ENCODE measurements around the gene TRIP13.

TRIP13 gene

GRCh38 chr5:900781-901180 lies 8.1 kb downstream of the TRIP13 start:
- H3K27ac ChIP-seq (ENCODE audit: low read depth, low read length) = no peak overlapping the region
- no peaks in the 10 kb centered on the region for H3K27me3 ChIP-seq (ENCODE audit: control insufficient read depth, insufficient read depth, low read length)
- no peak overlapping the region for H3K4me3 ChIP-seq (ENCODE audit: low read length)
- H3K4me1 ChIP-seq (ENCODE audit: control insufficient read depth, insufficient read depth, low read length) = no peaks in the 10 kb centered on the region
- no peak overlapping the region for H3K9ac ChIP-seq (ENCODE audit: low read length)
- no peaks in the 10 kb centered on the region for H3K36me3 ChIP-seq (ENCODE audit: control insufficient read depth, insufficient read depth, low read length)

DNA sequence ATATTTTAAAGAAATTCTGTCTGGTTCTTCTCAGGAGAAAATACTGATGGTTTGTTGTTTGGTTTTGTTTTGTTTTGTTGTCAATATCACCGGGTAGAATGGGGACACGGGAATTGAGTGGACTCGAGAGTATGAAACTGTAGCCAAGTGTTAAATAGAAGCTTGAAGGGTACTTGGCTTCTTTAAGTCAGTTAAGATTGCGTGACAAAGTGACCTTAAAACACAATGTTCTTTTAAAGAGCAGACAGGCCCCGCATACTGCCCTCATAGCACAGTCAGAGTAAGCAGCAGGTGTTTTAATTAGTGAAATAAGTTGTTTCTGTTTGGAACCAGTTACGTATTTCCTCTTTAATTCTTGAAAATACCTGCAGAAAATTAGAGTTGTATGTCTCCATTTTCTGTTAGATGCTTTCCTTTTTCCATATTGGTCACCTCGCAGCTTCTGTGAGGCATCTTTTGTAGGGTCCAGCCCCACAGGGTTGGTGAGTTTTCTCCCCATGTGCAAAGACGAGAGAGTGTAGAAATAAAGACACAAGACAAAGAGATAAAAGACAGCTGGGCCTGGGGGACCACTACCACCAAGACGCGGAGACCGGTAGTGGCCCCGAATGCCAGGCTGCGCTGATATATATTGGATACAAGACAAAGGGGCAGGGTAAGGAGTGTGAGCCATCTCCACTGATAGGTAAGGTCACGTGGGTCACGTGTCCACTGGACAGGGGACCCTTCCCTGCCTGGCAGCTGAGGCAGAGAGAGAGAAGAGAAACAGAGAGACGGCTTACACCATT lies 9.6 kb downstream of the TRIP13 start:
- H3K27me3 ChIP-seq (ENCODE audit: control insufficient read depth, insufficient read depth, low read length) = no peaks in the 10 kb centered on the region
- no peaks in the 10 kb centered on the region for H3K36me3 ChIP-seq (ENCODE audit: control insufficient read depth, insufficient read depth, low read length)
- no peak overlapping the region for H3K27ac ChIP-seq (ENCODE audit: low read depth, low read length)
- no peak overlapping the region for H3K4me3 ChIP-seq (ENCODE audit: low read length)
- H3K4me1 ChIP-seq (ENCODE audit: control insufficient read depth, insufficient read depth, low read length) = no peaks in the 10 kb centered on the region
- no peak overlapping the region for H3K9ac ChIP-seq (ENCODE audit: low read length)

GRCh38 chr5:903756-904096 lies 11.0 kb downstream of the TRIP13 start:
- Histone ChIP-seq H3K9ac (ENCODE audit: low read length) (no peak overlapping the region), H3K27ac (ENCODE audit: low read depth, low read length) (no peak overlapping the region), H3K4me3 (ENCODE audit: low read length) (no peak overlapping the region), H3K36me3 (ENCODE audit: control insufficient read depth, insufficient read depth, low read length) (no peaks in the 10 kb centered on the region), H3K27me3 (ENCODE audit: control insufficient read depth, insufficient read depth, low read length) (no peaks in the 10 kb centered on the region), H3K4me1 (ENCODE audit: control insufficient read depth, insufficient read depth, low read length) (no peaks in the 10 kb centered on the region)

DNA sequence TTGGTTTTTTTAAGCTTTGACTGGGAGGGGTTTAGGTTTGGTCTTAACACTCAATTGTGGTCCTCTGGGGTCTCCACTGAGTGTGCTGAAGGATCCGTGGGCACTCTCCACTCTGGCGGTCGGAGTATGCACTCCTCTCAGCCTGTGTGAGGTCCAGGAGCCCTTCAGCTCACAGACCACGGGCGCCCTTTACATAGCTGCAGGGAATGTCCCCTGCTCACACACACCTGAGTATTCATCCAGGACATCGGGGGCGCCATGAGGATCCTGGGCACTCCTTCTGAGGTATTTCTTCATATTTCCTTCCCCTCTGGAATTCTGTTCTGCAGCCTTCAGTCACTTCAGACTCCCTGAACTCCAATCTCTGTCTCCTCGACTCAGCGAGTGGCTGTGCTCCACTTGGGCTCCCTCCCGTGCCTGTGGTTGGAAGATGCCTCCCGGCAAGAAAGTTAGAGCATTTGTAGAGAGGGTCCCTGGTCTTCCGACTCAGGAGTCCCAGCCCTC lies 12.5 kb downstream of the TRIP13 start:
- H3K9ac ChIP-seq (ENCODE audit: low read length) = no peak overlapping the region
- no peaks in the 10 kb centered on the region for H3K36me3 ChIP-seq (ENCODE audit: control insufficient read depth, insufficient read depth, low read length)
- no peaks in the 10 kb centered on the region for H3K4me1 ChIP-seq (ENCODE audit: control insufficient read depth, insufficient read depth, low read length)
- no peak overlapping the region for H3K4me3 ChIP-seq (ENCODE audit: low read length)
- no peaks in the 10 kb centered on the region for H3K27me3 ChIP-seq (ENCODE audit: control insufficient read depth, insufficient read depth, low read length)
- no peak overlapping the region for H3K27ac ChIP-seq (ENCODE audit: low read depth, low read length)

GRCh38 chr5:907366-907910 lies 14.8 kb downstream of the TRIP13 start:
- Histone ChIP-seq H3K27me3 (ENCODE audit: control insufficient read depth, insufficient read depth, low read length) (no peaks in the 10 kb centered on the region), H3K9ac (ENCODE audit: low read length) (no peak overlapping the region), H3K27ac (ENCODE audit: low read depth, low read length) (no peak overlapping the region), H3K36me3 (ENCODE audit: control insufficient read depth, insufficient read depth, low read length) (no peaks in the 10 kb centered on the region), H3K4me3 (ENCODE audit: low read length) (no peak overlapping the region), H3K4me1 (ENCODE audit: control insufficient read depth, insufficient read depth, low read length) (no peaks in the 10 kb centered on the region)

DNA sequence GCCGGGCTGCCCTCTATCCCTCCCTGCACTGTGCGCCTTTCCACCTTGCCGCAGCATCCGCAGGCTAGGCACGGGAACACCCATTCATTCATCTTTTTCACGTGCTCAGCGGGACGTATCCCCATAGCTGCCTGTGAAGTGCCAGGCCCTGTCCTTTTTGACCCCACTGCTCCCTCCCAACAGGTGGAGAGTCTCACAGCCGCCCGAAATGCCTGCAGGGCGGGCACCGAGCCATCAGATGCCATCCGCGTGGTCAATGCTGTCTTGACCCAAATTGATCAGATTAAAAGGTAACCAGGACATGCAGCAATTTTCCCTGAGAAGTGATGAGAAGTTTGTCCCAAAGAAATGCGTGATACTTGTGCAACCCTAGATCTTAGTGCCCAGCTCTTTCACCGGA lies 15.5 kb downstream of the TRIP13 start:
- Histone ChIP-seq H3K4me3 (ENCODE audit: low read length) (no peak overlapping the region), H3K36me3 (ENCODE audit: control insufficient read depth, insufficient read depth, low read length) (no peaks in the 10 kb centered on the region), H3K4me1 (ENCODE audit: control insufficient read depth, insufficient read depth, low read length) (no peaks in the 10 kb centered on the region), H3K27me3 (ENCODE audit: control insufficient read depth, insufficient read depth, low read length) (no peaks in the 10 kb centered on the region), H3K9ac (ENCODE audit: low read length) (no peak overlapping the region), H3K27ac (ENCODE audit: low read depth, low read length) (no peak overlapping the region)

DNA sequence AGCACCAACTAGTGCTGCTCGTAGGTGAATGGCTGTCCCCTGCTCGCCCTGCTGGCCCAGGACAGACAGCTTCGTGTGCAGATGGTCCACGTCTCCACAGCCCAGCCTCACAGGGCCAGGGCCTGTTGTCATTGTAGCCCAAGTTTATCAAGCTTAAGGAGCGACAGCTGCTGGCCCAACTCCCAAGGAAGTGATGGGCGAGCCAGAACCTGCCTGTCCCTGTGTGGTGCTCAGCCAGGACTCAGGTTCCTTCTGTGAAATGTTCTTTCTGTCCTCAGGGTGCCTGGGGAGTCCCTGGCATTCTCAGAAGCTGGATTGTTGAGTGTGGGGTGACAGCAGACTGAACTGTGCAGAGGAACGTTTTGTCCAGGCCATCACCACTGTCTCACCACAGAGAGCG lies 16.4 kb downstream of the TRIP13 start:
- H3K36me3 ChIP-seq (ENCODE audit: control insufficient read depth, insufficient read depth, low read length) = no peaks in the 10 kb centered on the region
- H3K9ac ChIP-seq (ENCODE audit: low read length) = no peak overlapping the region
- H3K27ac ChIP-seq (ENCODE audit: low read depth, low read length) = no peak overlapping the region
- no peaks in the 10 kb centered on the region for H3K4me1 ChIP-seq (ENCODE audit: control insufficient read depth, insufficient read depth, low read length)
- H3K27me3 ChIP-seq (ENCODE audit: control insufficient read depth, insufficient read depth, low read length) = no peaks in the 10 kb centered on the region
- no peak overlapping the region for H3K4me3 ChIP-seq (ENCODE audit: low read length)

- H3K27ac ChIP-seq (ENCODE audit: low read depth, low read length) = no peak overlapping the region
- H3K9ac ChIP-seq (ENCODE audit: low read length) = no peak overlapping the region
- no peaks in the 10 kb centered on the region for H3K27me3 ChIP-seq (ENCODE audit: control insufficient read depth, insufficient read depth, low read length)
- H3K4me1 ChIP-seq (ENCODE audit: control insufficient read depth, insufficient read depth, low read length) = no peaks in the 10 kb centered on the region
- no peaks in the 10 kb centered on the region for H3K36me3 ChIP-seq (ENCODE audit: control insufficient read depth, insufficient read depth, low read length)
- no peak overlapping the region for H3K4me3 ChIP-seq (ENCODE audit: low read length)
Measured at GRCh38 chr5:909994-910768, 17.5 kb downstream of the TRIP13 start.

- no peak overlapping the region for H3K4me3 ChIP-seq (ENCODE audit: low read length)
- H3K27ac ChIP-seq (ENCODE audit: low read depth, low read length) = no peak overlapping the region
- no peak overlapping the region for H3K9ac ChIP-seq (ENCODE audit: low read length)
- H3K27me3 ChIP-seq (ENCODE audit: control insufficient read depth, insufficient read depth, low read length) = no peaks in the 10 kb centered on the region
- H3K36me3 ChIP-seq (ENCODE audit: control insufficient read depth, insufficient read depth, low read length) = no peaks in the 10 kb centered on the region
- no peaks in the 10 kb centered on the region for H3K4me1 ChIP-seq (ENCODE audit: control insufficient read depth, insufficient read depth, low read length)
Measured at GRCh38 chr5:910769-911160, 18.1 kb downstream of the TRIP13 start.

GRCh38 chr5:911601-912000 lies 18.9 kb downstream of the TRIP13 start:
- Histone ChIP-seq H3K27ac (ENCODE audit: low read depth, low read length) (no peak overlapping the region), H3K36me3 (ENCODE audit: control insufficient read depth, insufficient read depth, low read length) (no peaks in the 10 kb centered on the region), H3K9ac (ENCODE audit: low read length) (no peak overlapping the region), H3K4me1 (ENCODE audit: control insufficient read depth, insufficient read depth, low read length) (no peaks in the 10 kb centered on the region), H3K4me3 (ENCODE audit: low read length) (no peak overlapping the region), H3K27me3 (ENCODE audit: control insufficient read depth, insufficient read depth, low read length) (no peaks in the 10 kb centered on the region)

GRCh38 chr5:912280-913091 lies 19.8 kb downstream of the TRIP13 start:
- H3K27me3 ChIP-seq (ENCODE audit: control insufficient read depth, insufficient read depth, low read length) = no peaks in the 10 kb centered on the region
- H3K9ac ChIP-seq (ENCODE audit: low read length) = no peak overlapping the region
- H3K4me3 ChIP-seq (ENCODE audit: low read length) = no peak overlapping the region
- no peak overlapping the region for H3K27ac ChIP-seq (ENCODE audit: low read depth, low read length)
- H3K4me1 ChIP-seq (ENCODE audit: control insufficient read depth, insufficient read depth, low read length) = no peaks in the 10 kb centered on the region
- H3K36me3 ChIP-seq (ENCODE audit: control insufficient read depth, insufficient read depth, low read length) = no peaks in the 10 kb centered on the region

DNA sequence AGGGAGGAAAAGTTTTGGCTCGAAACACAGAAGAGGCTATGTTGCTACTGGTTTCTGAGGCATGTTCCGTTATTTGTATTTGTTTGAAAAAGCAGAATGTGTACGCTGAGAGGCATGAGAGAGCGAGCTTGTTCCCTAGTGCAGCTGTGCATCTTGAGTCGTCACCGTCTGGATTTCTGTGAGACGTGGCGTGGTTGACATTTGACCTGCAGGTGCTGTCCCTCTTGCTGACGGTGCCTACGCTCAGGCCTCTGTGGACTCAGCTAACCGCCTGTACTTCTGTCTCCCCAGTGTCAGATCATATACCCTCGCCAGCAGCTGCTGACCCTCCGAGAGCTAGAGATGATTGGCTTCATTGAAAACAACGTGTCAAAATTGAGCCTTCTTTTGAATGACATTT lies 21.5 kb downstream of the TRIP13 start:
- Histone ChIP-seq H3K9ac (ENCODE audit: low read length) (no peak overlapping the region), H3K4me1 (ENCODE audit: control insufficient read depth, insufficient read depth, low read length) (no peaks in the 10 kb centered on the region), H3K4me3 (ENCODE audit: low read length) (no peak overlapping the region), H3K27me3 (ENCODE audit: control insufficient read depth, insufficient read depth, low read length) (no peaks in the 10 kb centered on the region), H3K27ac (ENCODE audit: low read depth, low read length) (no peak overlapping the region), H3K36me3 (ENCODE audit: control insufficient read depth, insufficient read depth, low read length) (no peaks in the 10 kb centered on the region)
